Activated CD8-positive, alpha-beta memory T cell treated with anti-CD3 and anti-CD28 coated beads for 36 hours (primary cell): ENCODE results near the gene HAGH. TPM values are rescaled to one million over a fixed set of nuclear protein-coding genes. Genes with fewer than 3 reads are reported as not detected.
"Not testable (repeated sequence)": the region's sequence is repeated elsewhere in the genome, so short reads cannot be mapped to it uniquely, and the experiment has no call there.

ENCODE experiments used
- CTCF ChIA-PET: fragments of 350-600 bp; sonication (Branson Sonifier 250); formaldehyde crosslinking; loops from one replicate; lab custom pipeline; 2021; ENCODE audit warnings: antibody characterized with exemption; lab: Charles Lee
- POLR2A ChIA-PET: fragments of 350-600 bp; sonication (Branson Sonifier 250); formaldehyde crosslinking; loops from one replicate; lab custom pipeline; 2021; ENCODE audit warnings: antibody characterized with exemption; lab: Charles Lee
- total RNA-seq, 2 experiments: library from RNA; stranded (reverse); gene quantifications; one replicate each; pipeline ENCODE4 v1.2.3, GENCODE V29; 2021

The HAGH gene
- total RNA-seq = 10 to 100 TPM; 34.4 to 35.8 TPM

DNA sequence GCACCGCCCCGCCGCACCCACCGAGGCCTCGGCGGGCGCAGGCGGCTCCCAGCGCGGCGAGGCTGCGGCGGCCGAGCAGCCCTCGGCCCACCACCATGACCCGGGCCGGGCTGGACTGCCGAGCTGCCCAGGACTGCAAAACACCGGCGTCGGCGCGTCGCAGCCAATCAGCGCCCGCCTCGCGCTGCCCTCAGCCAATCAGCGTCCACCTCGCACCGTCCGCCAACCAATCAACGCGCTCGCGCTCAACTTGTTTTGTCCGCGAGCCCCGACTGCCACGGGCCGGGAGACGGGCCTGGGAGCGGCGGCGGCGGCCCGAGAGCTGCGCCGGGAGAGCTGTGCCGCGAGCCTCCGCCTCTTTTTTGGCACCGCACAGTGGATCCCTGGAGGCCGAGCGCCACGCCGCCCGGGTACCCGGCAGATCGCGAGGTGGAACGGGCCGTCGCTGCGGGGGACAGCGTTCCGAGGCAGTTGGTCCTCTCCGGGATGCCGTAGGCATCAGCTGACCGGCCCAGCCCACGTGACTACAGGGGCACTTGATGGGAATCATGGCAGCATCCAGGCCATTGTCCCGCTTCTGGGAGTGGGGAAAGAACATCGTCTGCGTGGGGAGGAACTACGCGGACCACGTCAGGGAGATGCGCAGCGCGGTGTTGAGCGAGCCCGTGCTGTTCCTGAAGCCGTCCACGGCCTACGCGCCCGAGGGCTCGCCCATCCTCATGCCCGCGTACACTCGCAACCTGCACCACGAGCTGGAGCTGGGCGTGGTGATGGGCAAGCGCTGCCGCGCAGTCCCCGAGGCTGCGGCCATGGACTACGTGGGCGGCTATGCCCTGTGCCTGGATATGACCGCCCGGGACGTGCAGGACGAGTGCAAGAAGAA is at the start of gene HAGH, which contains the start of gene FAHD1:
HAGH (minus strand) TSS at position 135 of the 883 bp plus-strand sequence; CDS start at position 97, 38 bp downstream.
FAHD1 (plus strand) TSS at position 516 of the 883 bp plus-strand sequence; CDS start at position 549, 33 bp downstream.
- POLR2A ChIA-PET = interaction anchor here (0.6 to 1.8 kb wide), 3 partner anchors 44 to 138 kb away, joined by 3 to 10 read pairs (median 5); partner anchors contain the start of genes MSRB1, NUBP2, RPS2 and SPSB3
- CTCF ChIA-PET = interaction anchor here (0.7 to 1.2 kb wide), 4 partner anchors 10 to 102 kb away, joined by 3 to 4 read pairs (median 4); partner anchors contain the start of genes EME2 and MRPS34

DNA sequence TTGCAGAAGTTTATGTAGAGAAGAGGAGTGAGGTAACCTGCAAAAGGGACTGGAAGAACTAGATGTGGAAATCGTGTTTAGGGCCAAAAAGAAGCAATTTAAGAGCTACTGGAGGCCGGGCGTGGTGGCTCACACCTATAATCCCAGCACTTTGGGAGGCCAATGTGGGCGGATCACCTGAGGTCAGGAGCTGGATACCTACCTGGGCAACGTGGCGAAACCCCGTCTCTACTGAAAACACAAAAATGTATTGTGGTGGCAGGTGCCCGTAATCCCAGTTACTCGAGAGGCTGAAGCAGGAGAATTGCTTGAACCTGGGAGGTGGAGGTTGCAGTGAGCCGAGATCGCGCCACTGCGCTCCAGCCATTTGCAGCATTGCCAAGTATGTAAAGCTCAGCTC is 49.4 kb upstream of the HAGH start:
- POLR2A ChIA-PET, CTCF ChIA-PET: not testable (repeated sequence)

DNA sequence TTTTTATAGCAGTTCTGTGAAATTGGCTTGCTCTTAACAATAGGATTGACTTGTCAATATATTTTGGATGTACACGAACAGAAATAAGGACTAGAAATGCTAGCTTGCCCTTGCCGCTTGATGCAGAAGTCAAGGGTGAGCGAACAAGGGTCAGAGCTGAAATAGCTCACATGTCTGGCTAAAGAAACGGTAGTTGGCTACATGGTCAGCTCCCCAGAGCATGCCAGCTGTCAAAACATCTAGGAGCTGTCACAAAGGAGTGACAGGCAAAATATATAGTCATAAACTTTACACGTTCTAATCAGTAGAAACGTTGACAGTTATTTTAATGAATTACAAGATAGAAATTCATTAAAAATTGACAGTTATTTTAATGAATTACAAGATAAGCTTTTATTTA is 48.2 kb upstream of the HAGH start:
- CTCF ChIA-PET = interaction anchor here (0.8 to 1.0 kb wide), 2 partner anchors 10 kb away, joined by 3 read pairs; no protein-coding TSS in a partner anchor
- POLR2A ChIA-PET = no interaction called here

DNA sequence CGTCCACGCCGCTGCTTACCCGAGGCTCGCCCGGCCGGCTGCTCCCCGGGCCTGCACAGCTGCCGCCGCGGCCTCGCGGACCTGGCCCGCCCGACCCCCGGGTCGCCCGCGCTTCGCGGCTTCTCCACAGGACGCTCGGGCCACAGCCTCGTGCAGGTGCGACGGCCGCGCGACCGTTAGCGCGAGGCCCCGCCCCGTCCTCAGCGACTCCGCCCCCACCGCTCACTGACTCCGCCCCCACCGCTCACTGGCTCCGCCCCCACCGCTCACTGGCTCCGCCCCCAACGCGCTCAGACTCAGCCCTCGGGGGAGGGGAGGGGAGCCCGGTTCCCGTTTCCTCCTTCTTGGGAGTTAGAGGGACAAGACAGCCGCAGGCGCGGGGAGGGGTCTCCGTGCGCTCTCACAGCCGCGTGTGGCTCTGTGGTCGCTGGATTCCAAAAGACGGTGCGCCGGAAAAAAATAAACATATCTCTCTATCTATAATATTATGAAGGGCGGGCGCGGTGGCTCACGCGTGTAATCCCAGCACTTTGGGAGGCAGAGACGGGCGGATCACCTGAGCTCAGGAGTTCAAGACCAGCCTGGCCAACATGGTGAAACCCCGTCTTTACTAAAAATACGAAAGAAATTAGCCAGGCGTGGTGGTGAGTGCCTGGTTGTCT is 45.5 kb upstream of the HAGH start, which contains the start of gene MEIOB:
MEIOB (minus strand) TSS at position 191 of the 662 bp plus-strand sequence. CDS start 3,989 bp downstream, outside the sequence.
- ChIA-PET POLR2A (interaction anchor here (0.6 kb wide), 1 partner anchor 67 kb away, joined by 3 read pairs; no protein-coding TSS in a partner anchor), CTCF (no interaction called here)

DNA sequence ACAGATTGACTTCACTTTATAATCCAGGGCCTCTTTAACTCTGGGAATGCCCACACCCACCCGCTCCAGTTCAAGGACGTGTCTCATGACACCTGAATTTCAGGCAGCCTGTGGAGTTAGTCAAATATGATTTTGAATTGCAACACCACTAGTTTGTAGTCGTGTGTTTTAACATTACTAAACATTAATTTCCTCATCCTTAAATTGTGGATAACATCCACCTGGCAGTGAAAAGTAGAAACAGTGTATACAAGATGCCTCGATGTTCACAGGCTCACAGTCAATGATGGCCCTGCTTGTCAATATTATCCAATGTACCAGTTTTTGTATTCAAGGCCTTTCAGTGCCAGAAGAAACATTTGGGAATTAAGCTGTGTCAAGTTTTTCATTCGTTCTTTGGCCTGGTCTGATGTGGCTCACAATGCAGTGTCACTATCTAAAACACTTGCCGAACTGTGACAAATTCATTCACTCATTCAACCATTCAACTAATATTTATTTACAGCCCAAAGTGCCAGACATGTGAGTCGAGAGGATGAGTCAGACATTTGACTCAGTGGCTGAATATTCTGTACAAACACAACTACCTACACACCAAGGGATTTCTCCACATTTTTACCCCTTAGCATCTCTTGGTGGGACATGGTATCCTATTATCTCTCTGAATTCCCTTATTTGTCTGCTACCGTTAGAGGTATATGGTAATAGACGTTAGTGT is 43.9 kb upstream of the HAGH start:
- ChIA-PET POLR2A (no interaction called here), CTCF (interaction anchor here (1.2 kb wide), 1 partner anchor 58 kb away, joined by 4 read pairs; no protein-coding TSS in a partner anchor)

DNA sequence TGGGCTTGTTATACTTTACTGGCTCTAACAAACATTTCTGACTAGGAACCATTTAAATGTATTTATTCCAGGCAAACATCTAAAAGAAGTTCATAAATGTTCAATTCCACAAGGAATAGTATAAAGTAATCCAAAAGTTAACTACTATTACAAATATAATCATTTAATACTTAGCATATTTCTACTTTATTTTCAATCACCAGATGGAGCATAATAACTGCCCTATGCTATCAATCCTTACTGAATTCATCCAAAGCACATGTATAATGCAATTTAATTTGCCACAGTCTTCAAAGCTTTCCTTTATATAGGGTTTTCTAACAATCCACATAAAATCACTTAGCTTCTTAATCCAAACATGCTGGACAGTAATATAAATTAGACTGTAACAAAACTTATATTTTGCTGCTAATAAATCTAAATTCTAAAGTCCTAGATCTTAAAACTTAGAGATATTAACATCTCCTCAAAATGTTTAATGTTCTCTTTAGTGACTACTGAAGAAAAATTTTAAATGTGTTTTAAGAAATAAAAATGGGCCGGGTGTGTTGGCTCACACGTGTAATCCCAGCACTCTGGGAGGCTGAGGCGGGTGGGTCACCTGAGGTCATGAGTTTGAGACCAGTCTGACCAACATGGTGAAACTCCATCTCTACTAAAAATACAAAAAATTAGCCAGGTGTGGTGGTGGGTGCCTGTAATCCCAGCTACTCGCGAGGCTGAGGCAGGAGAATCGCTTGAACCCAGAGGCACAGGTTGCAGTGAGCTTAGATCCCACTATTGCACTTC is 39.5 kb upstream of the HAGH start:
- CTCF ChIA-PET = interaction anchor here (1.2 kb wide), 1 partner anchor 156 kb away, joined by 4 read pairs; no protein-coding TSS in a partner anchor
- POLR2A ChIA-PET = no interaction called here

DNA sequence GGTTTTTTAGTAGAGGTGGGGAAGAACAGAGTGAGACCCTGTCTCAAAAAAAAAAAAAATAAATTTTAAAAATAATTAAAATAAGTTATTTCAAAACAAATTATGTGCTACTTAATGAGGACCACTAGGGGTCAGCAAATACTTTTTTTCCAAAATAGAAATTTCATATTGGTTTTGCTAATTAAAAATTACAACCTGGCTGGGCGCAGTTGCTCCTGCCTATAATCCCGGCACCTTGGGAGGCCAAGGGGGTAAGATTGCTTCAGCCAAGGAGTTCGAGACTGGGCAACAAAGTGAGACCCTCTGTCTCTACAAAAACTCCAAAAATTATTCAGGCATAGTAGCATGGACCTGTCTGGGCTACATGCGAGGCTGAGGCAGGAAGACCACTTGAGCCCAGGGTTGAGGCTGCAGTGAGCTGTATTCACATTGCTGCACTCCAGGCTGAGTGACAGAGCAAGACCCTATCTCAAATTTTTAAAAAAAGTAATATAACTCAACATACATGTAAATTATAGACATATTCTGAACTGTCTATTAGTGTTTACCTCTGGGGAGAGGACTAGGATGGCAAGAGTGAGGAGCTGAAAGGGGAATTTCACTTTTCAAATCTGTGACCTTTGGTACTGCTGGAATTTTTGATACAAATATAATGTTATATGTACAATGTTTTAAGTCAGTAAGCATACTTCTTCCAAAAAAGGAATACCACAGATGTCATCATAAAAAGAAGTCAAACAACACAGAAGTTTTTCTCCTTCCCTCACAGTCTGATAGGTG is 37.2 kb upstream of the HAGH start:
- ChIA-PET POLR2A (no interaction called here), CTCF (interaction anchor here (0.6 to 3.5 kb wide), 6 partner anchors 45 to 763 kb away, joined by 3 to 13 read pairs (median 3); no protein-coding TSS in a partner anchor)

DNA sequence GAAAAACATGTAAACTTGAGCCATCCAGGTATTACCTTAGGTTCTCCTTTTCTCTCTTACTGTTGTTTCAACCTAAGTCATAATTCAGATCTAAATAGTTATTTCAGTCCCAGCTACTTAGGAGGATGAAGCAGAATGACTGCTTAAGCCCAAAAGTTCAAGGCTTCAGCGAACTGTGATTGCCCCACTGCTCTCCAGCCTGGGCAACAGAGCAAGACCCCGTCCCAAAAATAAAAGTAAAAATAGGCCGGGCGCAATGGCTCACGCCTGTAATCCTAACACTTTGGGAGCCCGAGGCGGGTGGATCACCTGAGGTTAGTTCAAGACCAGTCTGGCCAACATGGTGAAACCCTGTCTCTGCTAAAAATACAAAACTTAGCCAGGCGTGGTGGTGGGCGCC is 35.8 kb upstream of the HAGH start:
- CTCF ChIA-PET = interaction anchor here (1.0 to 3.5 kb wide), 4 partner anchors 16 to 79 kb away, joined by 3 to 13 read pairs (median 6); no protein-coding TSS in a partner anchor
- POLR2A ChIA-PET = no interaction called here

DNA sequence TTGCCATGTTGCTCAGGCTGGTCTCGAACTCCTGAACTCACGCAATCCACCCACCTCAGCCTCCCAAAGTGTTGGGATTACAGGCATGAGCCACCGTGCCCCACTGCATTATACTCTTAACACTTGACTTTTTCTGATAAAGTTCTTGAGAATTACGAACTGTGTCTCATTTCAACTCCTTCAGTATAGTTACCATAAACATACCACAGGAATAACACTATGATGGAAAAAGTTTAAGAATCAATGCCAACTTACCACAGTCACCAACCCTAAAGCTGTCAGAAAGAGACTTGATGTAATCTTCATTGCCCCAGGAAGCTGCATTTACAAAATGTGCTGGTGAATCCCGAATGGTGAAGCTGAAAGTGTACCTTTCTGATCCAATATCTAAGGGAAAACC is 35.1 kb upstream of the HAGH start:
- POLR2A ChIA-PET = no interaction called here
- CTCF ChIA-PET = interaction anchor here (1.4 to 3.5 kb wide), 2 partner anchors 16 to 67 kb away, joined by 3 to 13 read pairs; no protein-coding TSS in a partner anchor

DNA sequence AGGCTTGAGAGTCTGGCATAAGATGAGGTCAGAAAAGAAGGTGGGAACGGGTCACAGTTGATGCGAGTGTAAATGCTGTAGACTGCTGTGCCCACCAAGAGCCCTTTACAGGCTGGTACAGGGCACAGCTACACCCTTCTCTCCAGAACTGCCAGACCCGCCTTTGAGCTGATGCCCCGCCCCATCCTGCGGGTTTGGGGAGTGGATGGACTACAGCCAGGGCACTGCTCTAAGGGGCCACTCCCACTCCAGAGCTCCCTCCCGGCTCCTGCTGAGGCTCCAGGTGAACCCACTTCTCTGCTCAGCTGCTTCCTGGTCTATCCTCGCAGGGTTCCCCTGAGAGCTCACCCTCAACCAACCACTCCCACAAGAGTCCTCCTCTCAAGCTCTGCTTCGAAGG is 33.0 kb upstream of the HAGH start:
- ChIA-PET POLR2A (no interaction called here), CTCF (no interaction called here)

DNA sequence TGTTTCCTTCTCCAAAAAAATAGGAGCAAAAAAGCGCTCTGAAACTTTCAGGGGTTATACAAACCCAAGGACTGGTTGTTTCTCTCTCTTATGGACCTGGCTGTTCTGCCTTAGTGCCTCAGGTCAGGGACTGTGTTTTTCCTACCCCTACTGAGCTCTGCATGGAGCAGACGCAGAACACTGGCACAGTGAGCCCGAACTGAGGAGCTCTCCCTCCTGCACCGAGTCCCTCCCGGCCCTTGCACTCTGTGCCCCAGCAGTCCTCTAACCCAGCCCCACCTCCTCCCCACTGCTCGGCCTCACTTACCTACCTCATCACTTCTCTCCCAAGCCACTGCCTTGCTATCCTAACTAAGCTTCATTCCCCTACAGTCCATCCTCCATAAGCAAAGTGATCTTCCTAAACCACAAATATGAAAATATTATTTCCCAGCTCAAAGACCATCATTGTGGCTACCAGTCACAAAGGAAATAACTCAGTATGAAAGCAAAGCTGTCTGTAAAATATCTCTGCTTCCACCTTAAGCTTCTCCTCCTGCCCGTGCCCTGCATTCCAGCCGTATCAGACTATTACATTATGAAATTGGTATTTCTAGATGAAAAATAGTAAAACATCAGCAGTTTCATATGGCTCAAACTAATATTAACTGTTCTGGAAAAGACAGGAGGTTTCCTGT is 31.7 kb upstream of the HAGH start:
- ChIA-PET POLR2A (no interaction called here), CTCF (interaction anchor here (0.9 kb wide), 1 partner anchor 153 kb away, joined by 3 read pairs; the partner anchor contains the start of gene MAPK8IP3)

DNA sequence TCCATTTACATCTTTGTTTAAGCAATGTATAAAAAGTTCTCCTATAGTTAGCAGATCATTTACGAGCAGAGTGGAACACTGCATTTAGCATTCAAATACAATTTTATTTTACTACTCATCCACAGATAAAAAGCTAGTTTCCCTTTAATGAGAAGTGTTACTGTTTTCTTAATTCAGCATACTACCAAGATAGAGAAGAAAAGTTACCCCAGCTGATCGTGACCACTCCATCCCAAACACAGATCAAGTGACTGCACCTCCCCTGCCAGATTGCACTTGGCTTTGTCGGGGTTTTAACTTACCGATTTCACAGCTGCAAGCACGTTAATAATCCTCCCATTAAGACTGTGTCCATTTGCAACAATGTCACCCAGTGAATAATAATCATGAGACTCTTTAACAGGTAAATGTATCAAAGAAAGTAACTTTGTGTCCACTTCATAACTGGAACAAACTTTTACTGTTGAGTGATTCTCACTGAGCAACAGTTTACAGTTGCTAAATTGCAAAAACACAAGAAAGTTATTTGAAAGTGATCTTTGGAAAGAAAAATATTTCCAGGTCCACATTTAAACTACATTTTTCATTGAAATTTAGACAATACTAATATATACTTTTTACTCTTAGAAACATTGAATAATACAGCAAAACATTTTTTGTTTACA is 30.9 kb upstream of the HAGH start:
- CTCF ChIA-PET = interaction anchor here (0.9 kb wide), 1 partner anchor 152 kb away, joined by 3 read pairs; the partner anchor contains the start of gene MAPK8IP3
- POLR2A ChIA-PET = no interaction called here

DNA sequence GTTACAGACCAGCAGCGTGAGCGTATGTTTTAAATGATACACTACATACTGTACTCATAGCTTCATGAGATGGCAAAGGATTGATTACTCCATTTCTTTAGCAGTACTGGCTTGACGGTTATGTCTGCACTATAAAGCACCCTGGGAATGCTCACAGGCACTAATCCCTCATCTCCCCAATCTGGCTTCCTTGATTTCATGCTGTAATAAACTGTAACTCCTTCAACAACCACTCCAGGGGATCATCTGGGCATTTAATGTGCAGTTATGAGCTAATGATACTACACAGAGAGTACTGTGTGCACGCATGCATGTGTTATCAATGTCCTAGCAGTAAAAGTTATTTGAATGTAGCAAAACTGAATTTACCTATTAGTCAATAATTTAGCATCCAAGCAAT is 25.2 kb upstream of the HAGH start:
- ChIA-PET POLR2A (no interaction called here), CTCF (interaction anchor here (0.5 to 0.8 kb wide), 2 partner anchors 72 to 171 kb away, joined by 3 to 4 read pairs; no protein-coding TSS in a partner anchor)

DNA sequence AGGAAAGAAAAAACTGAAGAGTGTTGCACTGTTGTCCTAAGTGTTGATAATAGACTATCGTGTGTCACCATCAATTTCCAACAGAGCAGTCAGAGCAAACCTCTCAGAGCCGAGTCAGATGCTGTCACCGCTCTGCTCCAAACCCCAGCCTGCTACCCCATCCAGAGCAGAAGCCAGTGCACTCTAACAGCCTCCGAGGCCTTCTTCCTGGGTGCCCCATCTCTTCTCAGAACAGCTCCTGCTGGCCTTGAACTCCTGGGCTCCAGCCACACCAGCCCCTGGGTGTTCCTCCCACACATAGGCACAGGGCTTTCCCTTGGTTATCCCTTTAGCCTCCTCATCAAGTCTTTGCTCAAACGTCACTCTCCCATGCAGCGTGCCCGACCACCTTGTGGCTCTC is 24.4 kb upstream of the HAGH start:
- ChIA-PET CTCF (no interaction called here), POLR2A (no interaction called here)

DNA sequence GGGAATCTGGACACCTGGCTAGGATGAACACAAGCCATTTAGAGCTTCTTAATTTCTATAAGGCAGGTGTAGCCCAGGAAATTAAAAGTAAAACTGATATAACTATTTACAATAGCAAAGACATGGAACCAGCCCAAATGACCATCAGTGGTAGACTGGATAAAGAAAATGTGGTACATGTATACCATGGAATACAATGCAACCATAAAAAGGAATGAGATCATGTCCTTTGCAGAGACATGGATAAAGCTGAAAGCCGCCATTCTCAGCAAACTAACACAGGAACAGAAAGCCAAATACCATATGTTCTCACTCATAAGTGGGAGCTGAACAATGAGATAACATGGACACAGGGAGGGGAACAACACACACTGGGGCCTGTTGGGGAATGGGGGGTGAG is 19.8 kb upstream of the HAGH start:
- POLR2A ChIA-PET = no interaction called here
- CTCF ChIA-PET = no interaction called here

DNA sequence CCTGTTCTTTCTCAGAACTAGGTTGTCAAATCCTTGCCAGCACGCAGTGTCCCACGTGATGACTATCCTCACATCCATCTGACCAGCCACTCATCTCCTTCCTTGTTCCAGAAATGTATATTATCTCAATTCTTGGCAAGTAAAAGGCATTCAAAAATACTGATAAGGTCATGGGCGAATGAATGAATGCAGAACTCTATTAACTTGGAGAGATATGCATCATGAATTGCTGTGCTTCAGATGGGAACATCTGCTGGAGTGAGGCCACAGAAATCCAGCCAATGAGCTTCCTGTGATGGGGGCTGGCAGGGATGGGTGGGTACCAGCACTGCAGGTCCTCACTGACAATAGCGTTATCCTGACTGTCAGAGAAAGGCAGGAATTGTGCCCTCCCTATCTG is 19.4 kb upstream of the HAGH start:
- CTCF ChIA-PET = no interaction called here
- POLR2A ChIA-PET = no interaction called here
